Mammary epithelial cell (primary cell): ENCODE data around the gene MIEF2.

Experiments
- EZH2 ChIP-seq: IDR thresholded peaks from 2 replicates; pipeline ENCODE4 v1.6.1; 2012; ENCODE audit warnings: low read length, inconsistent platforms, borderline replicate concordance
- TF ChIP-seq, protein P1 (sequence below), 2 donors: IDR thresholded peaks in 1 of 2; conservative IDR thresholded peaks in 1 of 2; 2 replicates each; pipeline ENCODE4 v1.5.1; 2011 to 2012; ENCODE audit warnings: inconsistent platforms in 2 of 2, low read length in 2 of 2, mild to moderate bottlenecking in 2 of 2, control low read depth in 1 of 2, low read depth in 1 of 2; ENCODE audit not compliant: insufficient read depth in 1 of 2; ENCODE audit errors: extremely low read depth in 1 of 2

DNA sequence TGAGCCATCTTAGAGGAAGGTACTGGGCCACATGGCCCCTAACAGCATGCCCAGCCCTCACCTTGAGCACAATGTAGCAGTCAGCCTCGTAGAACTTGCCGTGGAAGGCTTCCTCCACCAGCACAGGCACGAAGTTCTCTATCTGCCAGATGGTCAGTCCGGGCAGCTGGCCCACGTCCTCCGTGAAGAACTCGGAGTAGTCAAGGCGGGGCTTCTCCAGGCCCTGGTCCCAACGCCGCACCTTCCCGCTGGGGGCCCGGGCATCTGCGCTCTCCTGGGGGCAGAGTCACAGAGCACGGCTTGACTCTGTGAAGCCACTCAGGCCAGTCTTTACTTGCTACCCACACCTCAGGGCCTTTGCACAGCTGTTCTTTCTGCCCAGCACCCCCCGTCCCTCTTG lies 9.3 kb upstream of the MIEF2 start:
- TF ChIP-seq, protein P1, sequence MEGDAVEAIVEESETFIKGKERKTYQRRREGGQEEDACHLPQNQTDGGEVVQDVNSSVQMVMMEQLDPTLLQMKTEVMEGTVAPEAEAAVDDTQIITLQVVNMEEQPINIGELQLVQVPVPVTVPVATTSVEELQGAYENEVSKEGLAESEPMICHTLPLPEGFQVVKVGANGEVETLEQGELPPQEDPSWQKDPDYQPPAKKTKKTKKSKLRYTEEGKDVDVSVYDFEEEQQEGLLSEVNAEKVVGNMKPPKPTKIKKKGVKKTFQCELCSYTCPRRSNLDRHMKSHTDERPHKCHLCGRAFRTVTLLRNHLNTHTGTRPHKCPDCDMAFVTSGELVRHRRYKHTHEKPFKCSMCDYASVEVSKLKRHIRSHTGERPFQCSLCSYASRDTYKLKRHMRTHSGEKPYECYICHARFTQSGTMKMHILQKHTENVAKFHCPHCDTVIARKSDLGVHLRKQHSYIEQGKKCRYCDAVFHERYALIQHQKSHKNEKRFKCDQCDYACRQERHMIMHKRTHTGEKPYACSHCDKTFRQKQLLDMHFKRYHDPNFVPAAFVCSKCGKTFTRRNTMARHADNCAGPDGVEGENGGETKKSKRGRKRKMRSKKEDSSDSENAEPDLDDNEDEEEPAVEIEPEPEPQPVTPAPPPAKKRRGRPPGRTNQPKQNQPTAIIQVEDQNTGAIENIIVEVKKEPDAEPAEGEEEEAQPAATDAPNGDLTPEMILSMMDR (conservative IDR thresholded peaks at IDR 0.05 in 1 of 2, IDR thresholded peaks at IDR 0.05 in 1 of 2; ENCODE audit: extremely low read depth in 1 of 2, insufficient read depth in 1 of 2, low read depth in 1 of 2, low read length in 2 of 2) = no peak
- TF ChIP-seq EZH2 = no peak
